HG03565 (cell line): ENCODE results near the gene PLAC8L1.

Experiments
- ATAC-seq: cut with Tn5 transposase; IDR thresholded peaks from one replicate; pipeline ENCODE4 v1.9.1; 2021; ENCODE audit warnings: mild to moderate bottlenecking, moderate library complexity; ENCODE audit not compliant: unreplicated experiment

Gene PLAC8L1

GRCh38 chr5:146081556-146081955 lies 23.8 kb downstream of the PLAC8L1 start:
- ATAC-seq = no peak

DNA sequence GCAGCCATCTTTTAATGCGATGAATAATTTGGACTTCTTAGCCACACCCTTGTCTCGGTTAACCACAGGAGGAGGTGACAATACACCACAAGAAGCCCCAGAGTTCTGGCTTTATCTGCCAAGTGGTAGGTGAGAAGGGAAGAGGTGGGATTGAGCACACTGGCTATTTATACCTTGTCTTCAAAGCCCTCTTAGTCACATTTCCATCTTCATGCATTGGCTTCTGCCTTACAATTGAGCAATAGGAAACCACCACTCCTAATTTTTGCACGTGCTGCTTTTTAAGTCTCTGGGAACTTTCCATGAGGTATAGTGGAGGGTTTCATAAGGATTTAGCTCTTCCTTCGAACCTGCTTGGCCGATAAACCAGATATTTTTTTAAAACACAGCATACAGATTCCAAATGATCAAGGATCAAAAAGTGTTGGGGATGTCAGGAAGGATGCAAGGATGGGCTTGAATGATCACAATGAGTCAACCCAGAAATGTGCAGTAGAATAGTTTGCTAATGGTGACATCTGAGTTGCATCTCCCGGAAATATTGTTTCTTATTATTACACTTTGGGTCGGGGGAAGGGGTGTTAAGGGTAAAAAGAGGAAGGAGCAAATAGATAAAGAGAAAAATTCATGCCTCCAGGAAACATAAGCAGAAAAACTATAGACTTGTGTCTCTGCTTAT lies 25.5 kb downstream of the PLAC8L1 start:
- ATAC-seq = no peak

- ATAC-seq = no peak
These were observed 26.8 kb downstream of the PLAC8L1 start for GRCh38 chr5:146078566-146078965.

DNA sequence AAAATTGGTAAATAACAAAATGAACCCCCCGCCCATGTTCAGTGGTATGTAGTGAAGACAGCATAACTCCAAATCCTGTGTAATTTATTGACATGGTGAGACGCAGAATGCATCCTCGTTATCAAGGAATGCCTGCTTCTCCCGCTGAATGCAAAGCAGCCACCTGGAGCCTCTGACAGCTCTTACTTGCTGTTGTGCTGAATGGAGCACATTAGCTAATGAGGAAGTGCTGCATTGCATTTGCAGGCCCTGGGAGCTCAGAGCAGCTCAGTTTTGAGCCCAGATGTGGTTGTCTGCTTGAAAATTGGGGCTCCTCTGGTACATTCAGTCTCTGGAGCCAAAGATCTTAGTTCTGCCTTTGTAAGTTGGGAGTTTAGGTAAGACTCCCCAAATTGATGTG lies 28.9 kb downstream of the PLAC8L1 start:
- no peak for ATAC-seq

DNA sequence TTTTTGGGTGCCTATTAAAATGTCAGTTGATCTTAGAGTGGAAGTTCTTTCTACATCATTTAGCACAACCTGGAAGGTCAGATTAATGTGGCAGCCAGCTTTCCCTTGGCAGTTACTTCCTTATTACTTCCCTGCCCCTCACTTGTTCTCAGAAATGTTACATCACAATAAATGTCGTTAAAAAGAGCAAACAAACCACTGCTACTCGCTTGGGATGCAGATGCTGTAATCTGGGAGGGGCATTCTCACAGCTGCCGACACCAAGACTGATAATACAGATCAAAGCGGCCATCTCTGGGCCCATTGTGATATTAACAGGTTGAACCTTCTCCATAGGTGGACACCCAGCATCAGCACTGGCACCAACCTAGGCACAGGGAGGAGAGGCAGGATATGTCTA lies 29.3 kb downstream of the PLAC8L1 start:
- no peak for ATAC-seq

DNA sequence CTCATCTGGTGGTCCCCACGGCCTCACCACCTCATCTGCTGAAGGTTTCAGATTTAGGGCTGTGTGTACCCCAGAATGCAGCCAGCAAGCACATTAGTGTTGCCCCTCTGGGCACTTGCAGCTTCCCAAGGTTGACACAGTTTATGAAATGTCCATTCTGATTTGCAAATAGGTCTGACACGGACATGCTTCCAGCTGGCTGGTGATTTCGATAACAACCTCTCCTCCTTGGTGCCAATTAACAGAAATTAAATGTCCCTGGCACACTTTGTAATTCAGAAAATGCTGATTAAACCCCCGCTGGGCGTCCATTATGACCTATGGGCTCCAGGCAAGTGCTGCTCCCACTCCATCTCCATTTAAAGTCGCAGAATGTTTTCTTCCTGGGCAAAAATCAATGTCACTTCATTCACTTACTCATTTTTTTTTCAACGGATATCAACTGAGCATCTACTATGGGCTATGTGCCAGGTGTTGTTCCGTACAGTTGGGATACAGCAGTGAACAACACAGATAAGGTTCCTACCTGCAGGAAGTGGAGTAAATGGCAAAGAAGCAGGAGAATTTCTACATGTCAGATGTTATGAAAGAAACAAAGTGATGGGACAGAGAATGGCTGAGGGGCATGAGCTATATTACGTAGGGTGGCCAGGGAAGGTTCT lies 32.0 kb downstream of the PLAC8L1 start:
- no peak for ATAC-seq

DNA sequence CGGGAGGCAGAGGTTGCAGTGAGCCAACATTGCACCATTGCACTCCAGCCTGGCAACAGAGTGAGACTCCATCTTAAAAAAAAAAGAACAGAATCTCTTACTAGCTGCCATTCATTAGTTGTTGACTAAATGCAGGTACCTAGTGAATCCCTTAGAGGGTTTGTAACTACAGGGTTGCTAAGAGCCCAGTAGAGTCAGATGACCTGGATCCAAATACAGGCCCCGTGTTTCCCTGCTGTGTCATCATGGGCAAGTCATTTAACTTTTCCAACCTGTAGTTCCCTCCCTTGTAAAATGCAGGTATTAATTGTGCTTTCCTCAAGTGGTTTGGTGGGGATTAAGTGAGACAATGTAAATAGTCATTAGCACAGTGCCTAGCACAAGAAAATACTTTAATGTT lies 32.8 kb downstream of the PLAC8L1 start:
- no peak for ATAC-seq

- no peak for ATAC-seq
These were observed 34.2 kb downstream of the PLAC8L1 start for GRCh38 chr5:146071171-146071570.

DNA sequence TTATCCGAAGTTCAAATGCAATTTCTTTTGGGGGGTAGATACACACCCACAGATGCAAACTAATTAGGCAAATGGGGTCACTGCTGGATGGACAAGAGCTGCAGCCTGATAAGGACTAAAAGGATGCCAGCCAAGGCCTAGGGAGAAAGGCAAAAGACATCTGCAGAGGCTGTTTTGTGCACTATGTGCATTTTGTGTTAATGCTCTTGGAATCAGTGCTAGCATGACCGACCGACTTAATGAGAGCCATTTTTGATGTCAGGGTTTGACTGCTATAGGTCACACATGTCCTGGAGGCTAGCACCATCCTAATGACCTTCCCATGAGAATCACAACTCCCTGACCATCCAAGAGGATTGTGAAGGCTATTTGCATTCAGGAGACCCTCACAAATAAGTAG lies 34.6 kb downstream of the PLAC8L1 start:
- ATAC-seq = no peak

DNA sequence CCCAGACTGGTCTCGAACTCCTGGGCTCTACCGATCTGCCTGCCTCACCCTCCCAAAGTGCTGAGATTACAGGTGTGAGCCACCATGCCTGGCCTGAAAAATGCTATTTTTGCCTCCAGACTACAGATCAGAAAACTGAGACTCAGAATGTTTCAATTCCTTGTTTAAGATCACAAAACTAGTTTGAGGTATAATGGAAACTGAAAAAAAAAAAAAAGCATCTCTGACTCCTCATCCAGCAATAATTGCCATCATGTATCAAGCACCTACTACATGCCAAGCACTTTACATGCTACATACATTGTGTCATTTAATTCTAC lies 35.6 kb downstream of the PLAC8L1 start:
- peak; percentile 47 for ATAC-seq

GRCh38 chr5:146068977-146069779 lies 36.2 kb downstream of the PLAC8L1 start:
- ATAC-seq = peak; percentile 68

DNA sequence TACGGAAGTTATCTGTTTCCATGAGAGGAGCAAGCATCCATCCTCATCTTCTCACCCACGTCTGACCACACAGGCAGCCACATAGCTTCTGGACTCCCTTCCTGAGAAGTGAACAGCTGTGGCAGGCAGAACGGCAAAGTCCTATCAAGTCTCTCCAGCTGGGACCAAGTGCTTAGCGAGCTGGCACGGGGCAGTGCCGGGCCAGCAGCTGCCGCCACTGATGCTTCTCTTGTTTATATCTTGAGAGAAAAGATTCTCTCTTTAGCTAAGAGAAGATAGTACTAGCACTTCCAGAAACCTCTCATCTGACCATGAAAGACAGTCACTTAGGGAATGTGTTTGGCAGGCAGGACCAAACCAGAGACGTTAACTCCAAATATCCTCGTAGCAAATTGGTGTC lies 37.2 kb downstream of the PLAC8L1 start:
- no peak for ATAC-seq

- ATAC-seq = no peak
These were observed 38.4 kb downstream of the PLAC8L1 start for GRCh38 chr5:146066968-146067367.

GRCh38 chr5:146060221-146060585 lies 45.2 kb downstream of the PLAC8L1 start:
- no peak for ATAC-seq

DNA sequence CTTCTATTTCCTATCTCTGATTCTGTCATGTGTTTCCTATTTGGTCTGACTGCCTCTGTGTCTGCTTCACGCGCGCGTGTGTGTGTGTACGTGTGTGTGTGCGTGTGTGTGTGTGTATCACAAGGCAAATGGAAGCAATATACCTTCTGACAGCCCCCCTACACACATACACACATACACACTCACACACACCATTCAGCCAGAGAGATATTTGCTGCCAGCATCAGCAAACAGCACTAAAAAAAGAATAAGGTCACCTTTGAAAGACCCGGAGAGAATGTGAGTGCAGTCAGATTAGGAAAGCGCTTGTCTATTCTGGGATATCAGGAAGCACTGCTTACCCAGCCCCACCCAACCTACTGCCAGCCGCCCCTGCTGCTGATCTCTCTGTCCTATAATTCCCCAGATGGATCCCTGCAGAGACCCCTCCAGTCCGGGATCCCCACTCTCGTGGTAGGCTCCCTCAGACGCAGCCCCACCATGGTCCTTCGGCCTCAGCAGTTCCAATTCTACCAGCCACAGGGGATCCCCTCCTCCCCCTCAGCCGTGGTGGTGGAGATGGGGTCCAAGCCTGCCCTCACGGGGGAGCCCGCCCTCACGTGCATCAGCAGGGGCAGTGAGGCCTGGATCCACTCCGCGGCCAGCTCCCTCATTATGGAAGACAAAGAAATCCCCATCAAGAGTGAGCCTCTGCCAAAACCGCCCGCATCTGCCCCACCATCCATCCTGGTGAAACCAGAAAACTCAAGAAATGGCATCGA lies 45.7 kb downstream of the PLAC8L1 start:
- no peak for ATAC-seq

- no peak for ATAC-seq
These were observed 49.9 kb downstream of the PLAC8L1 start for GRCh38 chr5:146055432-146055831.

DNA sequence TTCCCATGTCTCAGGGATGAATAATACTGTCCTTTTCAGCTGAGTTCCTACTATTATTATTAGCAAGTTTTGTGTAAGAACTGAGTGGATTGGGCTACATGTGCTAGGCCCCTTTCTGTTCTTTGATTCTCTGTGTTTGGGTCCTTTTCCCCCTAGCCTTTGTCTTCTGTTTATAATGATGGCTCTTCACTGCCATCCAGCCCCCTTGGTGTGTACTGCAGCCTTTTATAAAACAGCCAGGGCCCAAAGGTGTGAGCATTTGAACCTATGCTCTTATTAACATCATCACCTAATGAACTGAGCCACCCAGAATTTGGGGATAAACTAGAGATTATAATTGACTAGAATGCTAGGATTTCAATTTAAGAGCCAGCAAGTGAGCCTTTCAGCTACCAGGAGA lies 52.6 kb downstream of the PLAC8L1 start:
- ATAC-seq = no peak

DNA sequence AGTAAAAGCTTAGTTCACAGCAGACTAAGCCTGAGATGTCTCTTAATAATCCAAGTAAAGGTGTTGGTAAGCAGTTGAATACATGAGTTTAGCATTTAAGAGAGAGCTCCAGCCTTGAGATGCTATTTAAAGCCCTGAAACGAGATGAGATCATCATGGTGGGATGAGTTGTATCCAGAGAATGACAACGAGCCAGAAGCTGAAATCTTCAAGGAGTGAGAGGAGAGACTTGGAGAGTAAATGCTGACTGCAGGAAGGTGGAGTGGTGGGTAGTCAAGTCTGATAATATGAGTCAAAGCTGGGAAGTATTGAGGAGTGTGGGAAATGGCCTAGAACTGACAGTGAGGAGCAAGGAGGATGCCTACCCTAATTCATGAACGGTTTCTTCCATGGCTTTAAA lies 53.7 kb downstream of the PLAC8L1 start:
- no peak for ATAC-seq

DNA sequence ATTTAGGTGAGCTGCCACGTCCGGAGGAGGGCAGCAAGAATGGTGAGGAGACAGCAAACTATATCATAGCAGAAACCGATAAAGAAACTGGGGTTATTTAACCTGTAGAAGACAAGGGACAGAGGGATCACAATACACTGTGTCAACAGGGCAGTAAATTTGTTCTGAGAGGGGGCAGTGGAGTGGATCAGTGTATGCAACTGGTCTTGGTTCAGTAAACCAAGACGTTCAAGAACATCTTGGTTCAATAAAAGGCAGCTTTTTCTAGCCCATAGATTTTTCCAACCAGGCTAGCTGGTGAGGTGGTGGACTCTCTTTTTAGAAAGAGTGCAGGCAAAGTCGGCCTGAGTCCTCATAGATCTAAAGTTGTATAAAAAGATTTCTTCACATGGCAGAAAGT lies 55.3 kb downstream of the PLAC8L1 start:
- ATAC-seq = no peak

DNA sequence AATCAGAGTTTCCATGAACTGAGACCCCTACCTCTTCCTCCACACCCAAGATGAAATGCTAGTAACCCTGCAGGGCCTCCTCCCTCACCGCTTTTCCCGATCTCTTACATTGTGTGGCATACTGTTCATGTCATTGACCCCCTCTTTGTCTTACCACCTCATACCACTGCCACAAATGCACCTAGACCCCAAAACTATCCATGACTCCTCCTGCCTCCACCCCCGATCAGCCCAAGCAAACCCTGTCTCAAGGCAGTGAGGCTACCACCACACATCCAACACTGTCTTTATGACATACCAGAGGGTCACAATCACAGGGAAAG lies 55.7 kb downstream of the PLAC8L1 start:
- no peak for ATAC-seq

GRCh38 chr5:146048994-146049703 lies 56.2 kb downstream of the PLAC8L1 start:
- no peak for ATAC-seq
